GM23338 (cell line): ENCODE measurements around the gene DRC3. TPM values are rescaled to one million over a fixed set of nuclear protein-coding genes. Genes with fewer than 3 reads are reported as not detected.

ENCODE experiments used
- ATAC-seq: fragments of 200-7000 bp; cut with Tn5 transposase; 3 replicates; pipeline ENCODE4 v1.9.1; 2020
- DNase-seq: peaks from one replicate; pipeline ENCODE4 v3.0.0-alpha.2; 2015; ENCODE audit warnings: low spot score
- H2AFZ ChIP-seq: fragments of 200-600 bp; sonication (generic); 2 replicates; pipeline ENCODE4 v1.8.0; 2016; ENCODE audit warnings: antibody characterized with exemption, mild to moderate bottlenecking, moderate library complexity
- H3F3A ChIP-seq: fragments of 200-600 bp; sonication (generic); replicated peaks from 2 replicates; pipeline ENCODE4 v1.8.0; 2017; ENCODE audit warnings: antibody characterized with exemption, mixed run types, low read depth
- H3K27ac ChIP-seq: fragments of 200-600 bp; sonication (generic); 2 replicates; pipeline ENCODE4 v1.6.1; 2016; ENCODE audit warnings: low read depth
- H3K27me3 ChIP-seq: fragments of 200-600 bp; sonication (generic); 2 replicates; pipeline ENCODE4 v1.8.0; 2016; ENCODE audit warnings: mild to moderate bottlenecking, mixed run types, moderate library complexity; ENCODE audit not compliant: insufficient read depth
- H3K36me3 ChIP-seq: fragments of 200-600 bp; sonication (generic); 2 replicates; pipeline ENCODE4 v1.8.0; 2016; ENCODE audit warnings: mild to moderate bottlenecking; ENCODE audit not compliant: insufficient read depth
- H3K4me1 ChIP-seq: fragments of 200-600 bp; sonication (generic); 2 replicates; pipeline ENCODE4 v1.8.0; 2016; ENCODE audit warnings: mild to moderate bottlenecking, moderate library complexity; ENCODE audit not compliant: insufficient read depth
- H3K4me2 ChIP-seq: fragments of 200-600 bp; sonication (generic); 2 replicates; pipeline ENCODE4 v1.7.1; 2017; ENCODE audit warnings: mixed run types
- H3K4me3 ChIP-seq: fragments of 200-600 bp; sonication (generic); 2 replicates; pipeline ENCODE4 v1.6.1; 2016; ENCODE audit warnings: mixed run types
- H3K79me2 ChIP-seq: fragments of 200-600 bp; sonication (generic); replicated peaks from 2 replicates; pipeline ENCODE4 v1.8.0; 2017; ENCODE audit warnings: mild to moderate bottlenecking; ENCODE audit not compliant: insufficient read depth
- H3K9me2 ChIP-seq: fragments of 200-600 bp; sonication (generic); 2 replicates; pipeline ENCODE4 v1.8.0; 2017; ENCODE audit not compliant: insufficient read depth
- H4K20me1 ChIP-seq: fragments of 200-600 bp; sonication (generic); replicated peaks from 2 replicates; pipeline ENCODE4 v1.8.0; 2017; ENCODE audit warnings: mild to moderate bottlenecking; ENCODE audit not compliant: insufficient read depth
- H3K27ac Mint-ChIP-seq: 2 replicates; pipeline ENCODE4 v1.8.0; 2020; ENCODE audit warnings: inconsistent platforms, mild to moderate bottlenecking, moderate library complexity, mixed read lengths
- H3K27me3 Mint-ChIP-seq: 3 replicates; pipeline ENCODE4 v1.8.0; 2022; ENCODE audit warnings: low read depth, mild to moderate bottlenecking, moderate library complexity, mixed read lengths, inconsistent platforms; ENCODE audit not compliant: insufficient read depth, poor library complexity
- H3K36me3 Mint-ChIP-seq: 3 replicates; pipeline ENCODE4 v1.8.0; 2021; ENCODE audit warnings: low read depth, mild to moderate bottlenecking, inconsistent platforms, moderate library complexity, mixed read lengths
- H3K4me1 Mint-ChIP-seq: 3 replicates; pipeline ENCODE4 v1.8.0; 2020; ENCODE audit warnings: mild to moderate bottlenecking, inconsistent platforms, mixed read lengths
- H3K4me3 Mint-ChIP-seq: 3 replicates; pipeline ENCODE4 v1.8.0; 2021; ENCODE audit warnings: moderate library complexity, mild to moderate bottlenecking, inconsistent platforms, mixed read lengths
- H3K9me3 Mint-ChIP-seq: 3 replicates; pipeline ENCODE4 v1.8.0; 2020; ENCODE audit warnings: moderate library complexity, mild to moderate bottlenecking, inconsistent platforms, mixed read lengths
- CREB1 ChIP-seq: fragments of 250-450 bp; sonication (Bioruptor Pico); IDR thresholded peaks from 2 replicates; pipeline ENCODE4 v1.5.0; 2020; ENCODE audit warnings: low read depth, mild to moderate bottlenecking, moderate library complexity
- EZH2 ChIP-seq: fragments of 200-600 bp; sonication (generic); IDR thresholded peaks from one replicate; pipeline ENCODE4 v1.8.0; 2017; ENCODE audit warnings: antibody characterized with exemption, mild to moderate bottlenecking, low read depth; ENCODE audit not compliant: unreplicated experiment
- POLR2AphosphoS5 ChIP-seq: IDR thresholded peaks from 2 replicates; pipeline ENCODE4 v1.6.1; 2016; ENCODE audit warnings: antibody characterized with exemption, low read depth
- STAT1 ChIP-seq: IDR thresholded peaks from one replicate; pipeline ENCODE4 v1.6.1; 2016; ENCODE audit warnings: antibody characterized with exemption; ENCODE audit not compliant: unreplicated experiment
- ZNF114 ChIP-seq: fragments of 250-450 bp; sonication (Bioruptor Pico); IDR thresholded peaks from 2 replicates; pipeline ENCODE4 v1.5.0; 2020; ENCODE audit warnings: mild to moderate bottlenecking, moderate library complexity
- polyA plus RNA-seq: library from polyadenylated mRNA; unstranded; fragments of >200 nt; fragmentation: Nextera tagmentation; extraction: Ambion mirVana; gene quantifications from 2 replicates; pipeline ENCODE4 v1.2.1, GENCODE V29; 2016
- total RNA-seq: library from RNA; depleted of rRNA; stranded (reverse); fragments of >200 nt; shearing (Covaris generic); gene quantifications from 2 replicates; pipeline ENCODE4 v1.2.3, GENCODE V29; 2014
- TF ChIP-seq, protein P1 (sequence below): IDR thresholded peaks from one replicate; pipeline ENCODE4 v1.6.1; 2018; ENCODE audit warnings: antibody characterized with exemption; ENCODE audit not compliant: unreplicated experiment
- TF ChIP-seq, protein P2 (sequence below), 2 experiments: fragments of 200-600 bp in 1 of 2; sonication (generic) in 1 of 2; conservative IDR thresholded peaks; 2 replicates each; pipeline versions ENCODE4 v1.5.1 to v1.6.1; 2016 to 2017; ENCODE audit warnings: antibody characterized with exemption in 2 of 2, low read depth in 2 of 2, mild to moderate bottlenecking in 2 of 2, moderate library complexity in 1 of 2
- TF ChIP-seq, protein P3 (sequence below): fragments of 250-450 bp; sonication (Bioruptor Pico); IDR thresholded peaks from 2 replicates; pipeline ENCODE4 v1.5.0; 2020; ENCODE audit warnings: mild to moderate bottlenecking, moderate library complexity

The DRC3 gene
- total and polyA plus RNA-seq, 2 experiments from 2014 or later: 1.1 TPM; not detected in 1

DNA sequence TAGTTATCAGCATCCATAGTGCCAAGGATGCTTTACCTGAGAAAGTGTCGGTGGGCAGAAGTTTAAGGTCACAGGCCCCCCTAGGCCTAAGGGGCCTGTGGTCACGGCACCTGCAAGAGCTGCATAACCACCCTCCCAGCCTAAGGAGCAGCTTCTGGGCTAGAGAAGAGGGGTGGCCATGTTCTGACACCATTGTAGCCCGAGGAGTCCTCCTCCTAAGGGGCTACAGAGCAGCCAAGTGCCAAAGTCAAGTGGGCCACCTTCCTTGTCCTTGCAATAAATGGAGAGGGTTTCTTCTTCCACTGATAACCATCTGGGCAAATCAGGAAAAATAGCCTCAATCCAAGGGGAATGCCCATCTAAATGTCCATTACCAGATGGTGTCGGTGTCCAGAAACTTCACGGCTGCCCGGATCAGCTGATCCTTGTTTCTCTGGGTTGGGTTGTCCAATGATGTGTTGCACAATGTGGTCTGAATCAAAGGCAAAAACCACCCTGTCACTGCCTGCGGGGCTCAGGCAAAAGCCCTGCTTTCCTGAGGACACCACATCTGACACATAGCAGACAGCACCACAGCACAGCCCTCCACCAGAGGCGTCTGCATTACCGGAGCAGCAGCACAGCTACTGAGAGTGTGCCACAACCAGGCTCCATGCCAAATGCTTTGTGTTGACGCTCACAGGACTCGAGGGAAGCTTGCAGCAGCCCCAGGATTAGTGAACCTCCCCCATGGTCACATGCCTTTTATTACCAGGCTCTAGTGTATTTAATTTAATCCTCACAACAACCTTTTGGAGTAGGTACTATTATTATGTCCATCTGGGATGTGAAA lies 53.5 kb downstream of the DRC3 start:
- ATAC-seq (no peak), DNase-seq (no peak)
- H3K4me1 ChIP-seq: no peaks in the 10 kb centered on the region
- H3K79me2 ChIP-seq: no peaks in the 10 kb centered on the region
- no peaks in the 10 kb centered on the region for H3K27me3 ChIP-seq
- no peaks in the 10 kb centered on the region for H3K36me3 ChIP-seq
- no peak overlapping the region for H3K27ac ChIP-seq
- H3K9me3 Mint-ChIP-seq: no peaks in the 10 kb centered on the region
- H3K4me2 ChIP-seq: no peak overlapping the region
- no peak overlapping the region for H3K27ac Mint-ChIP-seq
- no peaks in the 10 kb centered on the region for H3K9me2 ChIP-seq
- no peaks in the 10 kb centered on the region for H3F3A ChIP-seq
- TF ChIP-seq, protein P1, sequence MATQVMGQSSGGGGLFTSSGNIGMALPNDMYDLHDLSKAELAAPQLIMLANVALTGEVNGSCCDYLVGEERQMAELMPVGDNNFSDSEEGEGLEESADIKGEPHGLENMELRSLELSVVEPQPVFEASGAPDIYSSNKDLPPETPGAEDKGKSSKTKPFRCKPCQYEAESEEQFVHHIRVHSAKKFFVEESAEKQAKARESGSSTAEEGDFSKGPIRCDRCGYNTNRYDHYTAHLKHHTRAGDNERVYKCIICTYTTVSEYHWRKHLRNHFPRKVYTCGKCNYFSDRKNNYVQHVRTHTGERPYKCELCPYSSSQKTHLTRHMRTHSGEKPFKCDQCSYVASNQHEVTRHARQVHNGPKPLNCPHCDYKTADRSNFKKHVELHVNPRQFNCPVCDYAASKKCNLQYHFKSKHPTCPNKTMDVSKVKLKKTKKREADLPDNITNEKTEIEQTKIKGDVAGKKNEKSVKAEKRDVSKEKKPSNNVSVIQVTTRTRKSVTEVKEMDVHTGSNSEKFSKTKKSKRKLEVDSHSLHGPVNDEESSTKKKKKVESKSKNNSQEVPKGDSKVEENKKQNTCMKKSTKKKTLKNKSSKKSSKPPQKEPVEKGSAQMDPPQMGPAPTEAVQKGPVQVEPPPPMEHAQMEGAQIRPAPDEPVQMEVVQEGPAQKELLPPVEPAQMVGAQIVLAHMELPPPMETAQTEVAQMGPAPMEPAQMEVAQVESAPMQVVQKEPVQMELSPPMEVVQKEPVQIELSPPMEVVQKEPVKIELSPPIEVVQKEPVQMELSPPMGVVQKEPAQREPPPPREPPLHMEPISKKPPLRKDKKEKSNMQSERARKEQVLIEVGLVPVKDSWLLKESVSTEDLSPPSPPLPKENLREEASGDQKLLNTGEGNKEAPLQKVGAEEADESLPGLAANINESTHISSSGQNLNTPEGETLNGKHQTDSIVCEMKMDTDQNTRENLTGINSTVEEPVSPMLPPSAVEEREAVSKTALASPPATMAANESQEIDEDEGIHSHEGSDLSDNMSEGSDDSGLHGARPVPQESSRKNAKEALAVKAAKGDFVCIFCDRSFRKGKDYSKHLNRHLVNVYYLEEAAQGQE: no peak
- TF ChIP-seq STAT1: no peak
- no peak for TF ChIP-seq ZNF114 (CRISPR knock-in tag)
- H3K4me3 ChIP-seq: no peak overlapping the region
- peaks cover 2% of the 10 kb centered on the region for H3K27me3 Mint-ChIP-seq
- no peak overlapping the region for H3K4me3 Mint-ChIP-seq
- no peaks in the 10 kb centered on the region for H3K4me1 Mint-ChIP-seq
- H3K36me3 Mint-ChIP-seq: no peaks in the 10 kb centered on the region; the same call in 2 of the 3 replicates
- H2AFZ ChIP-seq: no peak overlapping the region
- no peaks in the 10 kb centered on the region for H4K20me1 ChIP-seq

DNA sequence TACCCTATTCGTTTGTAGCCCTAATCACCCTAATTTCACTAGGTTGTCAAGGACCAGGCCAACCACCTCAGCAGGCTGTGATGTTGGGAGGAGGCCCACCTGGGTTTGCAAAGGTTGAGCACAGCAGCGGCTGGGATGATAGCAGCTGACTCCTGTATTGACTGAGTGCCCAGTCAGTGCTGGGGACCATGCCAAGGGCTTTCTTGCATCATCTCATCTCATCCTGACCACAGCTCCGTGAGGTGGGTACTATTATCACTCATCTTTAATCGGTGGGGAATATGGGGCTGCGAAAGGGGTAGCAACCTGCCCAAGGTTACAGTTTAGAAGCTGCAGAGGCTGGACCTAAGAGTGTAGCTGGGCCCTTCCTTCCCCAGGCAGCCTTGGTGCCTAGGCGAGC lies 54.6 kb downstream of the DRC3 start:
- Histone ChIP-seq H3K4me1 (no peaks in the 10 kb centered on the region), H3K79me2 (peaks cover 3% of the 10 kb centered on the region; the same call in 1 of the 2 replicates), H4K20me1 (no peaks in the 10 kb centered on the region), H3K27ac (no peak overlapping the region), H3K27me3 (no peaks in the 10 kb centered on the region), H2AFZ (no peak overlapping the region), H3K4me3 (no peak overlapping the region), H3K9me2 (no peaks in the 10 kb centered on the region), H3K4me2 (no peak overlapping the region), H3K36me3 (no peaks in the 10 kb centered on the region), H3F3A (no peaks in the 10 kb centered on the region)
- H3K27me3 Mint-ChIP-seq: peaks cover 2% of the 10 kb centered on the region
- H3K36me3 Mint-ChIP-seq: no peaks in the 10 kb centered on the region
- H3K27ac Mint-ChIP-seq: no peak overlapping the region
- ATAC-seq: no peak
- DNase-seq: no peak
- H3K4me1 Mint-ChIP-seq: no peaks in the 10 kb centered on the region
- no peak overlapping the region for H3K4me3 Mint-ChIP-seq
- H3K9me3 Mint-ChIP-seq: no peaks in the 10 kb centered on the region
- TF ChIP-seq POLR2AphosphoS5: no peak
- TF ChIP-seq EZH2: no peak
- TF ChIP-seq, protein P2, sequence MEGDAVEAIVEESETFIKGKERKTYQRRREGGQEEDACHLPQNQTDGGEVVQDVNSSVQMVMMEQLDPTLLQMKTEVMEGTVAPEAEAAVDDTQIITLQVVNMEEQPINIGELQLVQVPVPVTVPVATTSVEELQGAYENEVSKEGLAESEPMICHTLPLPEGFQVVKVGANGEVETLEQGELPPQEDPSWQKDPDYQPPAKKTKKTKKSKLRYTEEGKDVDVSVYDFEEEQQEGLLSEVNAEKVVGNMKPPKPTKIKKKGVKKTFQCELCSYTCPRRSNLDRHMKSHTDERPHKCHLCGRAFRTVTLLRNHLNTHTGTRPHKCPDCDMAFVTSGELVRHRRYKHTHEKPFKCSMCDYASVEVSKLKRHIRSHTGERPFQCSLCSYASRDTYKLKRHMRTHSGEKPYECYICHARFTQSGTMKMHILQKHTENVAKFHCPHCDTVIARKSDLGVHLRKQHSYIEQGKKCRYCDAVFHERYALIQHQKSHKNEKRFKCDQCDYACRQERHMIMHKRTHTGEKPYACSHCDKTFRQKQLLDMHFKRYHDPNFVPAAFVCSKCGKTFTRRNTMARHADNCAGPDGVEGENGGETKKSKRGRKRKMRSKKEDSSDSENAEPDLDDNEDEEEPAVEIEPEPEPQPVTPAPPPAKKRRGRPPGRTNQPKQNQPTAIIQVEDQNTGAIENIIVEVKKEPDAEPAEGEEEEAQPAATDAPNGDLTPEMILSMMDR (conservative IDR thresholded peaks at IDR 0.05; ENCODE audit: low read depth in 2 of 2): no peak
- TF ChIP-seq CREB1 (CRISPR knock-in tag): no peak
- no peak for TF ChIP-seq ZNF114 (CRISPR knock-in tag)
- TF ChIP-seq, protein P3, sequence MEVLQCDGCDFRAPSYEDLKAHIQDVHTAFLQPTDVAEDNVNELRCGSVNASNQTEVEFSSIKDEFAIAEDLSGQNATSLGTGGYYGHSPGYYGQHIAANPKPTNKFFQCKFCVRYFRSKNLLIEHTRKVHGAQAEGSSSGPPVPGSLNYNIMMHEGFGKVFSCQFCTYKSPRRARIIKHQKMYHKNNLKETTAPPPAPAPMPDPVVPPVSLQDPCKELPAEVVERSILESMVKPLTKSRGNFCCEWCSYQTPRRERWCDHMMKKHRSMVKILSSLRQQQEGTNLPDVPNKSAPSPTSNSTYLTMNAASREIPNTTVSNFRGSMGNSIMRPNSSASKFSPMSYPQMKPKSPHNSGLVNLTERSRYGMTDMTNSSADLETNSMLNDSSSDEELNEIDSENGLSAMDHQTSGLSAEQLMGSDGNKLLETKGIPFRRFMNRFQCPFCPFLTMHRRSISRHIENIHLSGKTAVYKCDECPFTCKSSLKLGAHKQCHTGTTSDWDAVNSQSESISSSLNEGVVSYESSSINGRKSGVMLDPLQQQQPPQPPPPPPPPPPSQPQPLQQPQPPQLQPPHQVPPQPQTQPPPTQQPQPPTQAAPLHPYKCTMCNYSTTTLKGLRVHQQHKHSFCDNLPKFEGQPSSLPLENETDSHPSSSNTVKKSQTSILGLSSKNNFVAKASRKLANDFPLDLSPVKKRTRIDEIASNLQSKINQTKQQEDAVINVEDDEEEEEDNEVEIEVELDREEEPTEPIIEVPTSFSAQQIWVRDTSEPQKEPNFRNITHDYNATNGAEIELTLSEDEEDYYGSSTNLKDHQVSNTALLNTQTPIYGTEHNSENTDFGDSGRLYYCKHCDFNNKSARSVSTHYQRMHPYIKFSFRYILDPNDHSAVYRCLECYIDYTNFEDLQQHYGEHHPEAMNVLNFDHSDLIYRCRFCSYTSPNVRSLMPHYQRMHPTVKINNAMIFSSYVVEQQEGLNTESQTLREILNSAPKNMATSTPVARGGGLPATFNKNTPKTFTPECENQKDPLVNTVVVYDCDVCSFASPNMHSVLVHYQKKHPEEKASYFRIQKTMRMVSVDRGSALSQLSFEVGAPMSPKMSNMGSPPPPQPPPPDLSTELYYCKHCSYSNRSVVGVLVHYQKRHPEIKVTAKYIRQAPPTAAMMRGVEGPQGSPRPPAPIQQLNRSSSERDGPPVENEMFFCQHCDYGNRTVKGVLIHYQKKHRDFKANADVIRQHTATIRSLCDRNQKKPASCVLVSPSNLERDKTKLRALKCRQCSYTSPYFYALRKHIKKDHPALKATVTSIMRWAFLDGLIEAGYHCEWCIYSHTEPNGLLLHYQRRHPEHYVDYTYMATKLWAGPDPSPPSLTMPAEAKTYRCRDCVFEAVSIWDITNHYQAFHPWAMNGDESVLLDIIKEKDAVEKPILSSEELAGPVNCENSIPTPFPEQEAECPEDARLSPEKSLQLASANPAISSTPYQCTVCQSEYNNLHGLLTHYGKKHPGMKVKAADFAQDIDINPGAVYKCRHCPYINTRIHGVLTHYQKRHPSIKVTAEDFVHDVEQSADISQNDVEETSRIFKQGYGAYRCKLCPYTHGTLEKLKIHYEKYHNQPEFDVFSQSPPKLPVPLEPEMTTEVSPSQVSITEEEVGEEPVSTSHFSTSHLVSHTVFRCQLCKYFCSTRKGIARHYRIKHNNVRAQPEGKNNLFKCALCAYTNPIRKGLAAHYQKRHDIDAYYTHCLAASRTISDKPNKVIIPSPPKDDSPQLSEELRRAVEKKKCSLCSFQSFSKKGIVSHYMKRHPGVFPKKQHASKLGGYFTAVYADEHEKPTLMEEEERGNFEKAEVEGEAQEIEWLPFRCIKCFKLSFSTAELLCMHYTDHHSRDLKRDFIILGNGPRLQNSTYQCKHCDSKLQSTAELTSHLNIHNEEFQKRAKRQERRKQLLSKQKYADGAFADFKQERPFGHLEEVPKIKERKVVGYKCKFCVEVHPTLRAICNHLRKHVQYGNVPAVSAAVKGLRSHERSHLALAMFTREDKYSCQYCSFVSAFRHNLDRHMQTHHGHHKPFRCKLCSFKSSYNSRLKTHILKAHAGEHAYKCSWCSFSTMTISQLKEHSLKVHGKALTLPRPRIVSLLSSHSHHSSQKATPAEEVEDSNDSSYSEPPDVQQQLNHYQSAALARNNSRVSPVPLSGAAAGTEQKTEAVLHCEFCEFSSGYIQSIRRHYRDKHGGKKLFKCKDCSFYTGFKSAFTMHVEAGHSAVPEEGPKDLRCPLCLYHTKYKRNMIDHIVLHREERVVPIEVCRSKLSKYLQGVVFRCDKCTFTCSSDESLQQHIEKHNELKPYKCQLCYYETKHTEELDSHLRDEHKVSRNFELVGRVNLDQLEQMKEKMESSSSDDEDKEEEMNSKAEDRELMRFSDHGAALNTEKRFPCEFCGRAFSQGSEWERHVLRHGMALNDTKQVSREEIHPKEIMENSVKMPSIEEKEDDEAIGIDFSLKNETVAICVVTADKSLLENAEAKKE (CRISPR knock-in tag): no peak
